HPDE6-E6E7 (cell line): ENCODE results near the gene OVOL1.
A peak's percentile ranks its signal among the peaks of the same experiment; 100 is the strongest.

Experiments used
- DNase-seq: peaks from one replicate; pipeline ENCODE4 v3.0.0; 2011; ENCODE audit warnings: missing footprints; ENCODE audit errors: extremely low spot score

OVOL1 gene

GRCh38 chr11:65791719-65792213 lies 4.9 kb downstream of the OVOL1 start:
- no peak for DNase-seq

GRCh38 chr11:65792456-65792855 lies 5.6 kb downstream of the OVOL1 start:
- no peak for DNase-seq

GRCh38 chr11:65793144-65793581 lies 6.3 kb downstream of the OVOL1 start:
- DNase-seq: peak; percentile 93

DNA sequence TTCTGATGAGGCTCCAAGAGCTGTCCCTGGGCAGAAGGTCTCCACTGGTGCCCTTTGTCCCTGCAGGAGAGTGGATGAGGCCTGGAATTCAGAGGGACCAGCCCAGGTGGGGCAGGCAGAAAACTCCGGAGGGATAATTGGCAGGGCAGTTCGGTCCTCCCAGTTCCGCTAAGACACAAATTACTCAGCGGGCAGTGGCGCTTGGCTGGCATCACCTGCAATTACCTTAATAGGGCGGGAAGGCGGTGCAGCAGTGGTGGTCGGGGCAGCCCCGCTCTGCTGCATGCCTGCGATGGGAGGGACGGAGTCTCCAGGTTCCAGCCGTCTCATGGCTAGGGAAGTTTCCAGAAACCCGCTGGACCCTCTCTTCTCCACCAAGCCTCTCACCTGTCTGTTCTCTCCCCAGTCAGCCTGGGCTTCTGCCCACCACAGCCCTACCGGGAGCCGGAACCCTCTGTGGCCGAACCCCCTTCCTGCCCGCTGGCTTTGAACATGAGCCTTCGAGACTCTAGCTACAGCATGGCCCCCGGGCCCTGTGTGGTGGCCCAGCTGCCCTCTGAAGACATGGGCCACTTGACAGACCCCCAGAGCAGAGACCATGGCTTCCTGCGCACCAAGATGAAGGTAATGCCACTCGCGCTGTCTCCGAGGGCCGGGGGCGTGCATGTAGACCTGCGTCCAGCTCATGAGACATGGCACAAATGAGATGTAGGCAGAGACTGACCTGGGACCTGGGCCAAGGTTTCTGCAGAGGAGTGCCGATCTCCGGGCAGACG lies 7.0 kb downstream of the OVOL1 start:
- DNase-seq: no peak

GRCh38 chr11:65794570-65795510 lies 8.0 kb downstream of the OVOL1 start:
- no peak for DNase-seq

DNA sequence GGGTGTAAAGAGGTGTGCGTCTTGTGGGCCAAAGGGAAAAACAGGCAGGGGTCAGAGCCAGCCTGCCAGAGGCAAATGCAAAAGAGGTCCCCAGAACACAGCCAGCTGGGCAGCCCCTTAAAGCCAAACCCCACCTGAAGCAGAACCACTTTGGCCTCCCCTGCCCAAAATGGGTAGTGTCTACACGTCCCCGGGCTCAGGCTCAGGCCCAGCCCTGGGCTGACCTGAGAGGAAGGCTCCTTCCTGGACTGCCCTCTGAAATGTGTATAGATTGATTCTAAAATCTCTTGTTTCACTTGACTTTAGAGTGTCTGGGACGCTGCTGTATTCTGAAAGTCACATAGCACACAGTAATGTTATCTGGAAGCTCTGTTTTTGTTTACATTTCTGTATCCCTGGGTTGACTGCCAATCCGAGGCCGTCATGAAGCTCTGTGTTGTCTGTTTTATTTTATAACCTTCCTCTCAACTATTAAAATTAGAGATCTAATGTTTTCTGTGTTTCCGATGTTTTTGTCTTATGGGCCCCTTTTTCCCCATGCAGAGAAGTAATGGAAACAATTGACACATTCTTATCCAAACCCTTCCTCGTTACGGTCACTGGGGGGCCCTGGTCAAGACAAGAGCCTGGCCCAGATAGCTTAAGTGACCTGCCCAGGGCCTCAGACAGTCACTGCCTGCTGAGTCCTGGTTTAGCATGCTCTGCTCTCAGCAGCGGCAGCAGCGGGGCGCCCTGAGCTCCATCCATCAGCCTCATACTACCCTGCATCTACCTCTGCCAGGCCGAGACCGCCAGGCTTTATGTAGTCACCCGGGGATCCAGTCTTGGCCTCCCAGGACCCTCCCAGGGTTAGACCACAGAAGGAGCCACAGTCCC lies 10.1 kb downstream of the OVOL1 start:
- DNase-seq: no peak

- DNase-seq: no peak
Measured at GRCh38 chr11:65797711-65798110, 10.8 kb downstream of the OVOL1 start.

DNA sequence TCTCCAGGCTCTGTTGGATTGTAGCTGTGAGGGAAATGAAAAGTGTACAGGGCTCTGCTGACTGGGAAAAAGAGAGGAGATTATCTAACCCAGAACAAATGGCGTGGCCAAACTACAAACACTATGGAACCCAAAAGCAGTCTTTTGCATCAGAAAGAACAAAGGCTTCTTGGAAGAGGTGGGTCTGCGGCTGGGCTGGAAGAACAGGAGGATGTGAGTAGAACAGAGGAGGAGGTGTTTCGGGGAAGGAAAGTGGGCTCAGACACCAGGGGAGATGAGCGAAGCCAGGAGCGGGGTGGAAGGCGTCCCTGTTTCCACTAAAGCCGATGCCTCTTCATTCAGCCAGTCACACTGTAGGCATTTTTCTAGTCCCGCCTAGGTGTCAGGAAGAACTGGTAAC lies 12.0 kb downstream of the OVOL1 start:
- DNase-seq: no peak

DNA sequence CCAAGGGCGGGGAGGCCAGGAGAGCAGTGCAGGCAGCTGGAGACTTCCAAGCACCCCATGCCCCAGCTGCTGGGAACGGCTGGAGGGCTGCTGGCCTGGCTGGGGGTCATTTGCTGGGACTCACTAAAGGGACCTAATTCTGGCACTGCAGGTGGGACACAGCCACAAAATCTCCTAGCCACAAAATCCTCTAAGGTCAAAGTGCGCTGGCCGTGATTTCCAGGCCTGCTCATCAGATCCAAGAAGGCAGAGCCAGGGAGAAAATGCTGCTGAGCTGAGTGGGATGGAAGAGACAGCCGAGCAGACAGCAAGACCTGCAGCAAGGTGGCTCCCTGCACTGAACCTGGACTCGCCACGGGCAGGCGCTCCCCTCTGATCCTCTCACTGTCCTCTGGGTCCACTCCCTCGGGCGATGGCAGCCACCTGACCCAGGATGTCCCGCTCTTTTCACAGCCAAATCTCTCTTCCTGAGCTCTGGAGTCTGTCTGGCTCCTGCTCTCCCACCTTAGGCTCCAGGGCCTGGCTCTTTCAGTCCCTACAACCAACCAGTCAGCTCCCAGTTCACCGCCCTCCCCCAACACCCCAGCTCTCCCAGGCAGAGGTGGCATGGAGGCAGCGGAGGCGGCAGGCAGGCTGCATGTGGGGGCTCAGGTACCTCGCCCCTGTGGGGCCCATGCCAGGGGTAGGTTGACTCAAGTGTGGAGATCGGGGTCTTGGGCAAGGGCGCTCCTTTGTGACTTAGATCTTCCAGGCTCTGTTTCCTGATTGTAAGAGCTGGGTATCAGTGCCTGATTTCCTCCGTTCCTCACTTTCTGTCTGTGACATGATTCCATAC lies 14.5 kb downstream of the OVOL1 start:
- no peak for DNase-seq

DNA sequence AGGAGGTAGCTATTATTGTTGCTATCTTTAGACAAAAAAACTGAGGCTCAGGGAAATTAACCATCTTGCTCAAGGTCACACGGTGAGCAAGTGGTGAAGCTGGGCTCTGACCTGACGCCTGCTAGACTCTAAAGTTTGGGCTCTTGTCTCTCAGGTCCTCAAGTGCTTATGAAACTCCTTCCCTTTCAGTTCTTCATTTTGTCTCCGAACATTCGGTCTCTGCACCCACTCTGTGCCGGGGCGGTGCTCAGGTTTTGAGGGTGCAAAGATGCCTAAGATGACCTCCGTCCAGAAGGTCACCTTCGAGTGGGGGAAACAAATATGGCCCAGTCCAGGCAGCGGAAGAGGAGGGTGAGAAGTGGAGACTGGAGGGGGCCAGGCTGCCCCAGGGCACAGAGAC lies 16.0 kb downstream of the OVOL1 start:
- DNase-seq: no peak

GRCh38 chr11:65803797-65804492 lies 17.1 kb downstream of the OVOL1 start:
- DNase-seq: no peak

- DNase-seq: no peak
Measured at GRCh38 chr11:65806979-65807378, 20.1 kb downstream of the OVOL1 start.

DNA sequence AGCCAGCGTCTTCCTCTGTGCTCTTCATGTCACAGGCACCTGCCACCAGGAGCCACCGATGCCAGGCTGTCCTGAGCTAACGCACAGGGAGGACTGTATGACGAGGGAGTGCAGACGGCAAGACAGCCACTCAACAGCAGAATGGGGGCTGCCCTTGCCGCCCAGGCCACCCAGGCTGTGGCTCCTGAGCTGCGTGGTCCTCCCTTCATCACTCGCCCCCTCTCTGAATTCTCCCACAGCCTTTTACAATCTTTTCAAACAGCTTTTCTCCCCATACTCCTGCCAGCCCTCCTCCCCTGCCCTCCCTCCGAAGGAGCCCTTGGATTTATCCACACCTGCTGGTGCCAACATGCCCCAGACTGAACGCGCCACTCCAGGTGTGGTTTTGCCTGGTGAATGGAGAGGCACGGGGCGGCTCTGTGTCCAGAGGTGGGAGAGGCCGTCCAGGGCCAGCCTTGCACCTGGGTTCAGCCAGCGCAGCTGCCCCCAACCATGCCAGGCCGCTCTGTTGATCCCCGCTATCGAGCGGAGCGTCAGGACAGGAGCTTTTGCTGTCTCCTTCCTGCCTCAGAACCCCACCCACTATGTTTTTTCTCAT lies 22.0 kb downstream of the OVOL1 start:
- DNase-seq: no peak

DNA sequence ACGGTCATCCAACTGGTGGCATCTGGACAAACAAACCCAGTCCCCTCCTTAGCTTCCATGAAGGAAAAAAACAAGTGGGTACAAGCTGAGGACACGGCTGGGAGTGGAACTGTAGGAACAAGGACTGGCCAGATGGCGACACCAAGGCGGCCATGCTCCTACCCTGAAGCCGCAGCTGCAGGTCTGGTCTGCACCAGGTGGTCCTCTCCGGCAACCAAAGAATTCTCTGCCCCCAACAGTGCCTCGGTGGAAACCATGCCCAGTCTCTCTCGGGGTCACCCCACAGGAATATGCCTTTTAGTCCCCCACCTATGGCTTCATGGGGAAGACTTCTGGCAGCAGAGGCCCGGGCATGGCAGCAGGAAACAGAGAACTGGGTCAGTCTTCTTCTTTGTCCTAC lies 22.6 kb downstream of the OVOL1 start:
- no peak for DNase-seq

DNA sequence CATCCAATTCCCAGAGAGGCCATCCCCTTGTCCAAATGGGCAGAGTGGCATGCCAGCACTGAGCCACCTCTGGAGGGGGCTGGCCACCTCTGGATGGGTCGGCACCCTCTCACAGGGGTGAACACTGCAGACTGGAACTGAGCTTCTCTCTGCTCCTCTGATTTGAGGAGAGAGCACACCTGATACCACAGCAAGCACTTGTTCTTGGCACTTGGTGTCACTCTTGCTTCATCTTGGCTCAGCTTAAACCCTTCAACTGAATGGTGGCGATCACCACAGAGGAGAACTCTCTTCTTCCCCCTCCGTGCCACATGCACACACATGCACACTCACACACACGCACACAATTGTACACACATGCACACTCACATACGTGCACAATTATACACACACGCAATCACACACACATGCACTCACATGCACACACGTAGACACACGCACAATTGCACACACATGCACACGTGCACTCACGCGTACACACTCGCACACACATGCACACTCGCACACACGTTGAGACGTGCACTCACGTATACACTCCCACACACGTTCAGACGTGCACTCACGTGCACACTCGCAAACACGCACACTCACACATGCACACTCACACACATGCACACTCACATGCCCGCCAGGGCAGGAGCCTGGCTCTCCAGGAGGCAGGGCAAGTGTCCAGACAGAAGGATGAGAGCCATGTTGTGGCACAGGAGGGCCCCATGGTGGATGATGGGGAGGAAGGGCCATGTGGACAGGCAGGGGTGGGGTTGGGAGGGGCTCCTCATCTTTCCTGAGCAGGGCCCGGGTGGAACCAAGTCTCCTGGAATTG lies 23.4 kb downstream of the OVOL1 start:
- DNase-seq: no peak

GRCh38 chr11:65811764-65812475 lies 25.1 kb downstream of the OVOL1 start:
- DNase-seq: no peak

- DNase-seq: no peak
Measured at GRCh38 chr11:65814131-65814985, 27.5 kb downstream of the OVOL1 start.
